GM12864 (cell line): ENCODE data around the gene WWOX.

Experiments used
- DNase-seq: peaks from one replicate; pipeline ENCODE4 v3.0.0-alpha.2; 2011; ENCODE audit warnings: low read depth
- H3K4me3 ChIP-seq: 2 replicates; pipeline ENCODE4 v1.5.1; 2011; ENCODE audit warnings: mild to moderate bottlenecking, low read depth, low read length, control low read depth
- TF ChIP-seq, protein P1 (sequence below): IDR thresholded peaks from 2 replicates; pipeline ENCODE4 v1.5.1; 2011; ENCODE audit warnings: low read depth, mild to moderate bottlenecking, moderate library complexity, low read length, control low read depth, inconsistent platforms; ENCODE audit errors: missing control alignments

The WWOX gene

DNA sequence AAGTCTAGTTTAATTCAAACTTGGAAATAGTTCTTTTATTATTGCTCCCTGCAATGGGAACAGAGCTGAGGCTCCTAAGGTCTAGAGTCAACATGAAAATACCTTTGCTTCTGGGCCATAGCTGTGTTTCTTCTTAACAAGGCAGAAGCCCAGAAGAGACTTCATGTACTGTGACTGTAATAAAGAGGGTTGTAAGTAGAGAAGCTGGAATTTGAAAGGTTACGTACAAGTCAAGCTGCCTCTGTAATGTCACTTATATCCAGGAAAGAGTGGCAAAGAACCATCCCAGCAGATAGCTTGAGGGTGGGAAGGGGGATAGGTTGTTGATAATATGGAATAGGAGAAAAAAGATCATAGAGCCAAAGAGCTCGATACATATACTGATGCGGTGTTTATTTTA is 248.6 kb downstream of the WWOX start:
- no peak for DNase-seq
- TF ChIP-seq, protein P1, sequence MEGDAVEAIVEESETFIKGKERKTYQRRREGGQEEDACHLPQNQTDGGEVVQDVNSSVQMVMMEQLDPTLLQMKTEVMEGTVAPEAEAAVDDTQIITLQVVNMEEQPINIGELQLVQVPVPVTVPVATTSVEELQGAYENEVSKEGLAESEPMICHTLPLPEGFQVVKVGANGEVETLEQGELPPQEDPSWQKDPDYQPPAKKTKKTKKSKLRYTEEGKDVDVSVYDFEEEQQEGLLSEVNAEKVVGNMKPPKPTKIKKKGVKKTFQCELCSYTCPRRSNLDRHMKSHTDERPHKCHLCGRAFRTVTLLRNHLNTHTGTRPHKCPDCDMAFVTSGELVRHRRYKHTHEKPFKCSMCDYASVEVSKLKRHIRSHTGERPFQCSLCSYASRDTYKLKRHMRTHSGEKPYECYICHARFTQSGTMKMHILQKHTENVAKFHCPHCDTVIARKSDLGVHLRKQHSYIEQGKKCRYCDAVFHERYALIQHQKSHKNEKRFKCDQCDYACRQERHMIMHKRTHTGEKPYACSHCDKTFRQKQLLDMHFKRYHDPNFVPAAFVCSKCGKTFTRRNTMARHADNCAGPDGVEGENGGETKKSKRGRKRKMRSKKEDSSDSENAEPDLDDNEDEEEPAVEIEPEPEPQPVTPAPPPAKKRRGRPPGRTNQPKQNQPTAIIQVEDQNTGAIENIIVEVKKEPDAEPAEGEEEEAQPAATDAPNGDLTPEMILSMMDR = no peak
- H3K4me3 ChIP-seq = no peak overlapping the region

- DNase-seq = no peak
- no peak overlapping the region for H3K4me3 ChIP-seq
- TF ChIP-seq, protein P1 = no peak
Observed at GRCh38 chr16:78348886-78349285, 249.4 kb downstream of the WWOX start.

DNA sequence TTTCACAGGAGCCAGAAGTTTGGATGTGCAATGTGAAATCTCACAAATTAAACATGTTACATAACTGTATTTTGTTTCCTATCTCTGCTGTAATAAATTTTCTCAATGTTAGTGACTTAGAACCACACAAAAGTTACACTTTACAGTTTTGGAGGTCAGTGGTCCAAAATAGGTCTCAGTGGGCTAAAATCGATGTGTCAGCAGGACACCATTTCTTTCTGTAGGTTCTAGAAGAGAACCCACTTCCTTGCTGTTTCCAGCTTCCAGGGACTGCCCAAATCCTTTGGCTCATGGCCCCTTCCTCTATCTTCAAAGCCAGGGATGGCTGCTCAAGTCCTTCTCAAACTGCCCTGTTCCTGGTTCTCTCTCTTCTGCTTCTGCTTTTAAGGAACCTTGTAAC is 252.7 kb downstream of the WWOX start:
- H3K4me3 ChIP-seq = no peak overlapping the region
- TF ChIP-seq, protein P1 = no peak
- DNase-seq = no peak

DNA sequence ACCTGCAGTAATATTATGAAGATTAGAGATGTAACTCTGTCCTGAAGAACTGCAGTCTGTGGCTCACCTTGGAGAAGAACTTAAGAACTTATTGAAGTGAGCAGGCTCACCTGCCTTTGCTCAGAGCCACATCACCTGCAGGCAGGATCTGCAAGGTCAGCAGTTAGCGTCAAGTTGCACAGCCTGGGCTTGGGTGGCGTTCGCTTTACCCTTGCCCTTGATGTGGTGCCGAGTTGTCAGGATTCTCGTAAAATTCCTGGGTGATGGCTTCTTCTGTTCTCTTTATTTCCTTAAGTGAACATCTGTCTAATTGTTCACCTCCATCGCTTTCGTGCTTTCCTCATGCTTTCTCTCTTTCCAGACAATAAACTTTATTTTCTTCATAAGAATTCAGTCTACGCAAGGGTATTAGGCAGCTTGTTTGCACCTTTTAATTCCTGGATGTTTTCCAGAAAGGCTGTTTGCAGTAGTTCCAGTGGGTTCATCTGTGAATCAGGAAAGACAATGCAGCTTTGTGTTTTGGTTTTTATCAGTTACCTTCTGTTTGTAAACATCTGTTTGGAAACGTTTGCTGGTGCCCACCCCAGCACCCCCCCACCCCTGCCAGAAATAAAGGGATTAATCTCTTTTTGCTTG is 254.3 kb downstream of the WWOX start:
- no peak overlapping the region for H3K4me3 ChIP-seq
- TF ChIP-seq, protein P1 = no peak
- DNase-seq = no peak

DNA sequence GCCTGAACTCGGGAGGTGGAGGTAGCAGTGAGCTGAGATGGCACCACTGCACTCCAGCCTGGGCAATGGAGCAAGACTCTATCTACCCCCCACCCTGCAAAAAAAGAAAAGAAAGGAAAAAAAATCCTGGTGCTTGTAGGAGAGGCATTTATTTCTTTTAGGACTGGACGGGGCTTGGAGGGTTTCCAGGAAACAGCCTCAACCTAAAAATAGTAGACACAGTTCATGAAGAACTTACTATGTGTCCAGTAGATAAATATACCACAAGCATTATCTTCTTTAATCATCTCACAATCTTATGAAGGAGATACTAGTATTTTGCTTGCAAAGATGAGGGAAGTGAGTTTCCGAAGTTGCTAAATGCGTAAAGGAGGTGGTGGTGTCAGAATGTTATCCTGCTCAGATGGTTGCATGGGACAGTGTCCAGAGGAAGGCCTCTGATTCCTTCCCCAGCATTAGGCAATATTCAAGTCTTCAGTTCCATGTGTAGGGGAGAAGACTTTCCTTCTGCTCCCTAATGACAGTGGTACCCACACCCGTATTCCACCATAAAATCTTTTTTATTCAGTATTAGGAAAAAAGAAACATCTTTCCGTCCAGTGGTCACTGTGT is 263.2 kb downstream of the WWOX start:
- TF ChIP-seq, protein P1 = no peak
- H3K4me3 ChIP-seq = no peak overlapping the region
- DNase-seq = no peak

GRCh38 chr16:78363843-78364555 is 264.5 kb downstream of the WWOX start:
- DNase-seq = no peak
- TF ChIP-seq, protein P1 = no peak
- no peak overlapping the region for H3K4me3 ChIP-seq
